ENCODE measurements around the gene FPR3. TPM values are rescaled to one million over a fixed set of nuclear protein-coding genes. Genes with fewer than 3 reads are reported as not detected.

The FPR3 gene
- polyA plus RNA-seq, 3 donors = 0.17 to 0.49 (median 0.34) TPM

GRCh38 chr19:51781999-51782398 is 13.0 kb upstream of the FPR3 start:
- no peak for DNase-seq (ENCODE audit: low read depth in 3 of 3, low spot score in 2 of 3)

- no peak for DNase-seq (ENCODE audit: low read depth in 3 of 3, low spot score in 2 of 3)
These were observed 11.6 kb upstream of the FPR3 start for GRCh38 chr19:51783372-51783771.

- no peak for DNase-seq (ENCODE audit: low read depth in 3 of 3, low spot score in 2 of 3)
These were observed 10.7 kb upstream of the FPR3 start for GRCh38 chr19:51784109-51784785.

- no peak for DNase-seq (ENCODE audit: low read depth in 3 of 3, low spot score in 2 of 3)
These were observed 9.9 kb upstream of the FPR3 start for GRCh38 chr19:51784922-51785690.

- no peak for DNase-seq (ENCODE audit: low read depth in 3 of 3, low spot score in 2 of 3)
These were observed 8.1 kb upstream of the FPR3 start for GRCh38 chr19:51786646-51787494.

- no peak for DNase-seq (ENCODE audit: low read depth in 3 of 3, low spot score in 2 of 3)
These were observed 6.9 kb upstream of the FPR3 start for GRCh38 chr19:51788029-51788428.

GRCh38 chr19:51789061-51789795 is 5.7 kb upstream of the FPR3 start:
- DNase-seq (ENCODE audit: low read depth in 3 of 3, low spot score in 2 of 3) = no peak

- no peak for DNase-seq (ENCODE audit: low read depth in 3 of 3, low spot score in 2 of 3)
These were observed 2.0 kb upstream of the FPR3 start for GRCh38 chr19:51792932-51793331.

GRCh38 chr19:51793994-51794393 is 963 bp upstream of the FPR3 start:
- no peak for DNase-seq (ENCODE audit: low read depth in 3 of 3, low spot score in 2 of 3)

GRCh38 chr19:51796195-51796679 is 1.3 kb downstream of the FPR3 start:
- no peak for DNase-seq (ENCODE audit: low read depth in 3 of 3, low spot score in 2 of 3)

GRCh38 chr19:51797480-51797879 is 2.5 kb downstream of the FPR3 start:
- DNase-seq (ENCODE audit: low read depth in 3 of 3, low spot score in 2 of 3) = no peak

- DNase-seq (ENCODE audit: low read depth in 3 of 3, low spot score in 2 of 3) = no peak
These were observed 3.1 kb downstream of the FPR3 start for GRCh38 chr19:51798062-51798461.

- DNase-seq (ENCODE audit: low read depth in 3 of 3, low spot score in 2 of 3) = no peak
These were observed 4.2 kb downstream of the FPR3 start for GRCh38 chr19:51799034-51799773.

- DNase-seq (ENCODE audit: low read depth in 3 of 3, low spot score in 2 of 3) = no peak
These were observed 5.0 kb downstream of the FPR3 start for GRCh38 chr19:51799774-51800472.

- no peak for DNase-seq (ENCODE audit: low read depth in 3 of 3, low spot score in 2 of 3)
These were observed 5.7 kb downstream of the FPR3 start for GRCh38 chr19:51800473-51801244.

GRCh38 chr19:51802775-51803174 is 7.8 kb downstream of the FPR3 start:
- DNase-seq (ENCODE audit: low read depth in 3 of 3, low spot score in 2 of 3) = no peak

GRCh38 chr19:51803519-51803918 is 8.6 kb downstream of the FPR3 start:
- DNase-seq (ENCODE audit: low read depth in 3 of 3, low spot score in 2 of 3) = no peak

- no peak for DNase-seq (ENCODE audit: low read depth in 3 of 3, low spot score in 2 of 3)
These were observed 9.0 kb downstream of the FPR3 start for GRCh38 chr19:51803967-51804366.

Measured in right renal cortex interstitium (tissue), 3 donors.